Liver (tissue), 3 donors: ENCODE measurements around the gene CHST12.

Experiments used
- CTCF ChIP-seq: fragments of 150-350 bp; IDR thresholded peaks from 2 replicates; pipeline ENCODE4 v1.5.1; 2017; ENCODE audit warnings: improper control_type of control experiment, low read depth, low read length; ENCODE audit not compliant: missing input control
- EGR1 ChIP-seq, 2 donors: IDR thresholded peaks; 2 replicates each; pipeline ENCODE4 v1.6.1; 2016 to 2018; ENCODE audit warnings: antibody characterized with exemption in 2 of 2, low read depth in 2 of 2
- GABPA ChIP-seq, 2 donors: IDR thresholded peaks in 1 of 2; conservative IDR thresholded peaks in 1 of 2; 2 replicates each; pipeline ENCODE4 v1.6.1; 2016; ENCODE audit warnings: antibody characterized with exemption in 2 of 2, mild to moderate bottlenecking in 1 of 2, moderate library complexity in 1 of 2
- HNF4A ChIP-seq, 2 donors: conservative IDR thresholded peaks; 2 replicates each; pipeline ENCODE4 v1.6.1; 2016; ENCODE audit warnings: antibody characterized with exemption in 2 of 2, mild to moderate bottlenecking in 2 of 2
- JUND ChIP-seq, 2 donors: IDR thresholded peaks; 2 replicates each; pipeline ENCODE4 v1.6.1; 2016; ENCODE audit warnings: antibody characterized with exemption in 2 of 2
- REST ChIP-seq: IDR thresholded peaks from 2 replicates; pipeline ENCODE4 v1.6.1; 2016; ENCODE audit warnings: antibody characterized with exemption, mild to moderate bottlenecking
- RXRA ChIP-seq, 2 donors: IDR thresholded peaks; 2 replicates each; pipeline ENCODE4 v1.6.1; 2017 to 2018; ENCODE audit warnings: antibody characterized with exemption in 2 of 2, mild to moderate bottlenecking in 1 of 2
- SP1 ChIP-seq: IDR thresholded peaks from 2 replicates; pipeline ENCODE4 v1.6.1; 2018; ENCODE audit warnings: antibody characterized with exemption, mild to moderate bottlenecking
- YY1 ChIP-seq: IDR thresholded peaks from 2 replicates; pipeline ENCODE4 v1.6.1; 2016; ENCODE audit warnings: antibody characterized with exemption, mild to moderate bottlenecking
- TF ChIP-seq, protein P1 (sequence below): IDR thresholded peaks from 2 replicates; pipeline ENCODE4 v1.6.1; 2016; ENCODE audit warnings: antibody characterized with exemption
- TF ChIP-seq, protein P2 (sequence below): IDR thresholded peaks from 2 replicates; pipeline ENCODE4 v1.6.1; 2016; ENCODE audit warnings: antibody characterized with exemption
- donor health status: healthy.
- donor health status: healthy.

- TF ChIP-seq, protein P1, sequence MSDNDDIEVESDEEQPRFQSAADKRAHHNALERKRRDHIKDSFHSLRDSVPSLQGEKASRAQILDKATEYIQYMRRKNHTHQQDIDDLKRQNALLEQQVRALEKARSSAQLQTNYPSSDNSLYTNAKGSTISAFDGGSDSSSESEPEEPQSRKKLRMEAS, result no peak
- TF ChIP-seq CTCF (no peak), HNF4A (conservative IDR thresholded peaks at IDR 0.05) (no peak), EGR1 (IDR thresholded peaks at IDR 0.05; ENCODE audit: low read depth in 2 of 2) (no peak), YY1 (no peak), GABPA (IDR thresholded peaks at IDR 0.05 in 1 of 2, conservative IDR thresholded peaks at IDR 0.05 in 1 of 2) (no peak), JUND (IDR thresholded peaks at IDR 0.05) (no peak), REST (no peak), RXRA (IDR thresholded peaks at IDR 0.05) (no peak), SP1 (no peak)
- TF ChIP-seq, protein P2, sequence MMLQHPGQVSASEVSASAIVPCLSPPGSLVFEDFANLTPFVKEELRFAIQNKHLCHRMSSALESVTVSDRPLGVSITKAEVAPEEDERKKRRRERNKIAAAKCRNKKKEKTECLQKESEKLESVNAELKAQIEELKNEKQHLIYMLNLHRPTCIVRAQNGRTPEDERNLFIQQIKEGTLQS, result no peak
Measured at GRCh38 chr7:2440608-2441245, 37.3 kb downstream of the CHST12 start.
